Stomach (tissue), 9 donors: Measurements from ENCODE around the gene VSTM2L. TPM values are rescaled to one million over a fixed set of nuclear protein-coding genes. Genes with fewer than 3 reads are reported as not detected.

ENCODE experiments used
- DNase-seq, 2 donors: peaks; one replicate each; pipeline versions ENCODE4 v3.0.0 to v3.0.0-alpha.2; 2013 to 2019
- H3K27ac ChIP-seq, 5 donors: fragments of 200-600 bp in 4 of 5; sonication (generic) in 4 of 5; one replicate each; pipeline ENCODE4 v1.5.1; 2013 to 2019; ENCODE audit warnings: mild to moderate bottlenecking in 1 of 5, moderate library complexity in 1 of 5
- H3K27me3 ChIP-seq, 3 donors: fragments of 200-600 bp; sonication (generic); one replicate each; pipeline ENCODE4 v1.5.1; 2017 to 2019; ENCODE audit warnings: mixed run types in 1 of 3
- H3K36me3 ChIP-seq, 4 donors: fragments of 200-600 bp; sonication (generic); 1 replicate in 3 of 4; 2 replicates in 1 of 4; pipeline ENCODE4 v1.5.1; 2016 to 2019
- H3K4me1 ChIP-seq, 4 donors: fragments of 200-600 bp; sonication (generic); one replicate each; pipeline ENCODE4 v1.5.1; 2016 to 2019
- H3K4me3 ChIP-seq, 4 donors: fragments of 200-600 bp; sonication (generic) in 3 of 4; one replicate each; pipeline ENCODE4 v1.5.1; 2016 to 2019; ENCODE audit warnings: mild to moderate bottlenecking in 1 of 4
- H3K9me3 ChIP-seq, 4 donors: fragments of 200-600 bp; sonication (generic); one replicate each; pipeline ENCODE4 v1.5.1; 2016 to 2019
- CTCF ChIP-seq, 7 experiments: fragments of 450-650 bp in 4 of 7; fragments of 200-600 bp in 3 of 7; sonication (generic) in 3 of 7; IDR thresholded peaks; one replicate each; pipeline ENCODE4 v1.5.1; 2016 to 2019; ENCODE audit warnings: antibody characterized with exemption in 7 of 7, control low read depth in 2 of 7, mild to moderate bottlenecking in 1 of 7
- EP300 ChIP-seq: sonication (generic); formaldehyde crosslinking; IDR thresholded peaks from one replicate; pipeline ENCODE4 v1.6.1; 2017; ENCODE audit warnings: antibody characterized with exemption
- POLR2A ChIP-seq, 4 donors: fragments of 450-650 bp; IDR thresholded peaks; one replicate each; pipeline ENCODE4 v1.6.1; 2016; ENCODE audit warnings: antibody characterized with exemption in 4 of 4, control low read depth in 2 of 4, mild to moderate bottlenecking in 1 of 4, moderate library complexity in 1 of 4
- POLR2AphosphoS5 ChIP-seq, 3 donors: sonication (generic); formaldehyde crosslinking; IDR thresholded peaks; one replicate each; pipeline ENCODE4 v1.6.1; 2016; ENCODE audit warnings: antibody characterized with exemption in 3 of 3
- WGBS, 5 donors: extraction: QIAGEN DNeasy Blood & Tissue Kit in 3 of 5; methylation state at CpG; one replicate each; pipeline versions ENCODE4 v1.1.5 to v1.1.7; 2013 to 2018; 5-methylcytosine and 5-hydroxymethylcytosine counted together
- intact Hi-C: fragments of 100-400 bp; cut with DNase I; formaldehyde crosslinking; loops from one replicate; pipeline ENCODE4 v1.15.1; 2023; ENCODE audit warnings: low total_unique reads
- polyA plus RNA-seq, 3 donors: library from polyadenylated mRNA; stranded (reverse); fragments of 200-250 nt; gene quantifications; one replicate each; pipeline ENCODE4 v1.2.3, GENCODE V29; 2013
- total RNA-seq, 5 donors: library from RNA; depleted of rRNA; stranded (reverse); fragments of >200 nt; gene quantifications; one replicate each; pipeline versions ENCODE4 v1.1.0 to v1.2.3, GENCODE V29; 2014 to 2016
- donor health status: healthy with polysubstance abuse.
- donor health status: Bipolar disorder and iron deficiency.
- donor health status: healthy.

Gene VSTM2L
- total and polyA plus RNA-seq, 8 donors: 1.1 to 18.3 (median 3.4) TPM; not detected in 2

DNA sequence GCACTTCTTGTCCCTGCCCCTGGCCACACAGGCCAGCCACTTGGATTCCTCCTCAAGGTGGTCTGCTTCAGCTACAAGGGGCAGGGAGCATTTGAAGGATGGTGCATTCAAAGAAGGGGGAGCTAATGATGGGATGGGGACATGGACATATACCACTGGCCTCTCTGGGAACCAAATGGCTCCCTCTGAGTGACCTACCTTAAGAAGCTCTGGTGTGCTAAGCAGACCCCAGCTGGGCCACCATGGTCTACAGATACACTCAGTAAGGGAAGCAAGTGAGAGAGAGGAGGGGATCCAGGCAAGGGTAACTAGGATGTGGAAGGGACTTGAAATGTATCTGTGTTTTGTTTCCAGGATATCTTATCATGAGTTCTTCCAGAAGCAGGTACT lies 67.9 kb downstream of the VSTM2L start:
- intact Hi-C loops: no loop called here
- Histone ChIP-seq H3K4me1 (no peaks in the 10 kb centered on the region), H3K27ac (no peak overlapping the region), H3K9me3 (peaks cover 0 to 16% (median 9%) of the 10 kb centered on the region in 4 donors), H3K27me3 (no peaks in the 10 kb centered on the region), H3K36me3 (peaks cover 0 to 9% (median 4%) of the 10 kb centered on the region in 4 donors), H3K4me3 (no peak overlapping the region)
- TF ChIP-seq POLR2A (IDR thresholded peaks at IDR 0.05) (no peak), POLR2AphosphoS5 (IDR thresholded peaks at IDR 0.05) (no peak), EP300 (no peak)
- DNase-seq: no peak

- intact Hi-C loops: no loop called here
- Histone ChIP-seq H3K9me3 (peaks cover 0 to 16% (median 9%) of the 10 kb centered on the region in 4 donors), H3K36me3 (peaks cover 0 to 9% (median 4%) of the 10 kb centered on the region in 4 donors), H3K27me3 (no peaks in the 10 kb centered on the region), H3K27ac (no peak overlapping the region), H3K4me1 (no peaks in the 10 kb centered on the region), H3K4me3 (no peak overlapping the region)
- TF ChIP-seq CTCF (IDR thresholded peaks at IDR 0.05) (no peak), EP300 (no peak), POLR2A (IDR thresholded peaks at IDR 0.05) (no peak), POLR2AphosphoS5 (IDR thresholded peaks at IDR 0.05) (no peak)
- DNase-seq: no peak
- WGBS, 5 donors: 88 to 99% (median 97%) methylated on average over 5 of the region's 5 CpGs
Measured at GRCh38 chr20:37971561-37972127, 68.7 kb downstream of the VSTM2L start.

DNA sequence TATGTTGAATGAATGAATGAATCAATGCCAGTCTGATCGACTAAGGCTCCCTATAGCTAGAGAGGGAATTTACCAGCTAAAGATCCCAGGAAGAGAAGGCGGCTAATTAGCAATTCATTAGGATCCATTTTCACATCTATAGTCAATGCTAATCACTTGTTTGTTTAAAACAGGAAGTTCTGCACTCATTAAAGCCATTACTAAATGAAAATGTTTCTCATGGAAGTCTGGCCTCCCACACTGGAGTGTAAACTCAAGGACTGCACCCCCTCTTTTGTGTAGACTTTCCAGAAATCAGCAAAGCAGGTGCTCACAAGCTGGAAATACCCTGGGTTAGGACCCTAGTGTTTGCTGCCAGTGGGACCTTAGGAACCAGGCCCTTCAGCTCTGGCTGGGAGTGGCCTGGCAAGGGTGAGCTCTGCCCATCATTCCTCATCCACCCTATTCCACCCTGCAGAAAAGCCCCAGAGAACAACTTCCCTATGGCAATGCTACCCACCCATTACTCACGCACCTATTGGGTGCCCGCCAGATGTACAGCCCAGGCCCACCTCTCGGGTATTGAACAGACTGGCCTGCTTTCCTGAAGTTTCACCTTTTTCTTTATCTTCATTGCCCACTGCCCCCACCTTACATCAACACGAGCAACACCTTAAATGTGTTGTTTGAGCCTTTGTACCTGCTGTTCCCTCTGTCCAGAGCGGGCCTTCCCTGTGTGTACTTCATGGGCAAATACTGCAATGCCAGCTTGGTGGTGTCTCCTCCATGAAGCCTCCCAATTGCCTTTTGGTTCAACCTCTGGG lies 69.5 kb downstream of the VSTM2L start:
- intact Hi-C loops: no loop called here
- no peak overlapping the region for H3K4me3 ChIP-seq
- peaks cover 0 to 9% (median 4%) of the 10 kb centered on the region in 4 donors for H3K36me3 ChIP-seq
- no peak for TF ChIP-seq CTCF (IDR thresholded peaks at IDR 0.05)
- TF ChIP-seq EP300: no peak
- no peak for TF ChIP-seq POLR2A (IDR thresholded peaks at IDR 0.05)
- TF ChIP-seq POLR2AphosphoS5 (IDR thresholded peaks at IDR 0.05): no peak
- no peak for DNase-seq
- no peak overlapping the region for H3K27ac ChIP-seq
- no peaks in the 10 kb centered on the region for H3K4me1 ChIP-seq
- peaks cover 0 to 15% (median 9%) of the 10 kb centered on the region in 4 donors for H3K9me3 ChIP-seq
- no peaks in the 10 kb centered on the region for H3K27me3 ChIP-seq
- WGBS, 5 donors: 86 to 95% (median 87%) methylated on average over 7 of the region's 7 CpGs

DNA sequence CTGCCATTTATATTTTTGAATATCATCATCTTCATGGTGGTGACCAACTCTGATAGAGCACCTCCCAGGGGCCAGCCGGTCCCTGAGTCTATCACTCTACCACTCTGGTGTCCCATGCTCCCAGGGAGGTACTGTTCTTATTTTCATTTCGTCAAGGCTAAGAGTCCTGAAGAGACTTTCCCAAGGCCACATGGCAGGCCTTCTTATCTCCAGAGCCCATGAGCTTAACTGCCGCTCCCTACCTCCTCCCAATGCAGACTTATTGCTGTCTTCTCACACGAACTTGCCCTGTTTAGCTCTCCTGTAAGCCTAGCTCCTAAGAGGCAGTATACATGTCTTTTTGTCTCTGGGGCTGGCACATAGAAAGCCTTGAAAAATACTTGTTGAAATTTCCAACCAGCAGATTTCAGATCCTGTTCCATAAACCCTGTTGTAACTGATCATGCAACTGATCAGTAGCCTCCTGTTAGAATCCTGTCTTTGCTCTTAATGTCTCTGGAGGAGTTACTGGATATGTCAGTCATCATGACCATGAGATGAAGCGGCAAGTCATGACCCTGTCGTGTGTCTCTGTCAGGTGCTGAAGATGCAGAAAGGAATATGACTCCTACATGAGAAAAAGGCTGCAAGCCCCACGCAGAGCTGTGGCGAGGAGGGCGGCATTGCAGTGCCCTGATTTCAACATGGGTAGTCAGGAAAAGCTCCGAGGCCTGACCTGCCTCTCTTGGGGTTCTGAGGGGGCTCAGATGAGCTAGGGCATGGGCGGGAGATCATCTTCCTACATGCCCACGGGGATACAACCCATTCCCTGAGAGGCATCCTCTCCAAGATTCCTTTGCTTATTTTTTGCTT lies 70.4 kb downstream of the VSTM2L start:
- 85 to 91% (median 90%) methylated on average over 12 of the region's 12 CpGs for WGBS, 5 donors
- Histone ChIP-seq H3K27ac (no peak overlapping the region), H3K36me3 (peaks cover 0 to 9% (median 4%) of the 10 kb centered on the region in 4 donors), H3K9me3 (peaks cover 0 to 10% (median 5%) of the 10 kb centered on the region in 4 donors), H3K27me3 (no peaks in the 10 kb centered on the region), H3K4me1 (no peaks in the 10 kb centered on the region), H3K4me3 (no peak overlapping the region)
- intact Hi-C loops: no loop called here
- no peak for TF ChIP-seq POLR2A (IDR thresholded peaks at IDR 0.05)
- no peak for TF ChIP-seq EP300
- TF ChIP-seq POLR2AphosphoS5 (IDR thresholded peaks at IDR 0.05): no peak
- TF ChIP-seq CTCF (IDR thresholded peaks at IDR 0.05): no peak
- no peak for DNase-seq
